ENCODE measurements around the gene ARHGAP6.

Gene ARHGAP6

GRCh38 chrX:11445540-11445939, 220.2 kb downstream of the ARHGAP6 start:
- no peak for TF ChIP-seq FOXP2 (optimal IDR thresholded peaks at IDR 0.05; ENCODE audit: control extremely low read depth, extremely low read length, insufficient read depth)
- no peak for TF ChIP-seq EZH2 (IDR thresholded peaks at IDR 0.05)
- TF ChIP-seq POLR2AphosphoS5 (IDR thresholded peaks at IDR 0.05; ENCODE audit: borderline replicate concordance, low read depth, low read length), result no peak
- DNase-seq (ENCODE audit: low read depth, low spot score), result no peak
- H3K9ac ChIP-seq (ENCODE audit: insufficient read length), result no peak overlapping the region
- no peak overlapping the region for H3K4me3 ChIP-seq
- H3K36me3 ChIP-seq (ENCODE audit: insufficient read depth, low read length), result no peaks in the 10 kb centered on the region
- no peak overlapping the region for H3K27ac ChIP-seq
- H3K9me3 ChIP-seq (ENCODE audit: low read depth, low read length), result no peaks in the 10 kb centered on the region

GRCh38 chrX:11444052-11444451, 221.7 kb downstream of the ARHGAP6 start:
- TF ChIP-seq EZH2 (IDR thresholded peaks at IDR 0.05) (no peak), POLR2AphosphoS5 (IDR thresholded peaks at IDR 0.05; ENCODE audit: borderline replicate concordance, low read depth, low read length) (no peak), FOXP2 (optimal IDR thresholded peaks at IDR 0.05; ENCODE audit: control extremely low read depth, extremely low read length, insufficient read depth) (no peak)
- H3K4me3 ChIP-seq, result no peak overlapping the region
- no peak overlapping the region for H3K27ac ChIP-seq
- no peak overlapping the region for H3K9ac ChIP-seq (ENCODE audit: insufficient read length)
- no peaks in the 10 kb centered on the region for H3K9me3 ChIP-seq (ENCODE audit: low read depth, low read length)
- no peaks in the 10 kb centered on the region for H3K36me3 ChIP-seq (ENCODE audit: insufficient read depth, low read length)
- no peak for DNase-seq (ENCODE audit: low read depth, low spot score)

GRCh38 chrX:11439846-11440245, 225.9 kb downstream of the ARHGAP6 start:
- Histone ChIP-seq H3K27ac (no peak overlapping the region), H3K9me3 (ENCODE audit: low read depth, low read length) (no peaks in the 10 kb centered on the region), H3K36me3 (ENCODE audit: insufficient read depth, low read length) (no peaks in the 10 kb centered on the region), H3K4me3 (no peak overlapping the region), H3K9ac (ENCODE audit: insufficient read length) (no peak overlapping the region)
- no peak for DNase-seq (ENCODE audit: low read depth, low spot score)
- TF ChIP-seq EZH2 (IDR thresholded peaks at IDR 0.05) (no peak), POLR2AphosphoS5 (IDR thresholded peaks at IDR 0.05; ENCODE audit: borderline replicate concordance, low read depth, low read length) (no peak), FOXP2 (optimal IDR thresholded peaks at IDR 0.05; ENCODE audit: control extremely low read depth, extremely low read length, insufficient read depth) (no peak)

GRCh38 chrX:11438767-11439166, 227.0 kb downstream of the ARHGAP6 start:
- no peak for TF ChIP-seq EZH2 (IDR thresholded peaks at IDR 0.05)
- no peak for TF ChIP-seq FOXP2 (optimal IDR thresholded peaks at IDR 0.05; ENCODE audit: control extremely low read depth, extremely low read length, insufficient read depth)
- TF ChIP-seq POLR2AphosphoS5 (IDR thresholded peaks at IDR 0.05; ENCODE audit: borderline replicate concordance, low read depth, low read length), result no peak
- Histone ChIP-seq H3K9me3 (ENCODE audit: low read depth, low read length) (no peaks in the 10 kb centered on the region), H3K9ac (ENCODE audit: insufficient read length) (no peak overlapping the region), H3K36me3 (ENCODE audit: insufficient read depth, low read length) (no peaks in the 10 kb centered on the region), H3K4me3 (no peak overlapping the region), H3K27ac (no peak overlapping the region)
- no peak for DNase-seq (ENCODE audit: low read depth, low spot score)

- TF ChIP-seq FOXP2 (optimal IDR thresholded peaks at IDR 0.05; ENCODE audit: control extremely low read depth, extremely low read length, insufficient read depth) (no peak), EZH2 (IDR thresholded peaks at IDR 0.05) (no peak), POLR2AphosphoS5 (IDR thresholded peaks at IDR 0.05; ENCODE audit: borderline replicate concordance, low read depth, low read length) (no peak)
- Histone ChIP-seq H3K9me3 (ENCODE audit: low read depth, low read length) (no peaks in the 10 kb centered on the region), H3K36me3 (ENCODE audit: insufficient read depth, low read length) (no peaks in the 10 kb centered on the region), H3K27ac (no peak overlapping the region), H3K4me3 (peak overlapping the region; percentile 53), H3K9ac (ENCODE audit: insufficient read length) (no peak overlapping the region)
- DNase-seq (ENCODE audit: low read depth, low spot score), result no peak
Observed at GRCh38 chrX:11438380-11438723, 227.4 kb downstream of the ARHGAP6 start.

- Histone ChIP-seq H3K36me3 (ENCODE audit: insufficient read depth, low read length) (no peaks in the 10 kb centered on the region), H3K4me3 (peak overlapping the region; percentile 53), H3K27ac (no peak overlapping the region), H3K9me3 (ENCODE audit: low read depth, low read length) (no peaks in the 10 kb centered on the region), H3K9ac (ENCODE audit: insufficient read length) (no peak overlapping the region)
- TF ChIP-seq FOXP2 (optimal IDR thresholded peaks at IDR 0.05; ENCODE audit: control extremely low read depth, extremely low read length, insufficient read depth), result no peak
- DNase-seq (ENCODE audit: low read depth, low spot score), result no peak
Observed at GRCh38 chrX:11437642-11438379, 227.9 kb downstream of the ARHGAP6 start.

GRCh38 chrX:11435568-11435967, 230.2 kb downstream of the ARHGAP6 start:
- Histone ChIP-seq H3K9ac (ENCODE audit: insufficient read length) (no peak overlapping the region), H3K4me3 (no peak overlapping the region), H3K27ac (no peak overlapping the region), H3K36me3 (ENCODE audit: insufficient read depth, low read length) (no peaks in the 10 kb centered on the region), H3K9me3 (ENCODE audit: low read depth, low read length) (no peaks in the 10 kb centered on the region)
- TF ChIP-seq POLR2AphosphoS5 (IDR thresholded peaks at IDR 0.05; ENCODE audit: borderline replicate concordance, low read depth, low read length), result no peak
- TF ChIP-seq FOXP2 (optimal IDR thresholded peaks at IDR 0.05; ENCODE audit: control extremely low read depth, extremely low read length, insufficient read depth), result no peak
- TF ChIP-seq EZH2 (IDR thresholded peaks at IDR 0.05), result no peak
- DNase-seq (ENCODE audit: low read depth, low spot score), result no peak

GRCh38 chrX:11434607-11435006, 231.1 kb downstream of the ARHGAP6 start:
- Histone ChIP-seq H3K36me3 (ENCODE audit: insufficient read depth, low read length) (no peaks in the 10 kb centered on the region), H3K9me3 (ENCODE audit: low read depth, low read length) (no peaks in the 10 kb centered on the region), H3K27ac (no peak overlapping the region), H3K9ac (ENCODE audit: insufficient read length) (no peak overlapping the region), H3K4me3 (no peak overlapping the region)
- no peak for DNase-seq (ENCODE audit: low read depth, low spot score)
- no peak for TF ChIP-seq EZH2 (IDR thresholded peaks at IDR 0.05)
- no peak for TF ChIP-seq POLR2AphosphoS5 (IDR thresholded peaks at IDR 0.05; ENCODE audit: borderline replicate concordance, low read depth, low read length)
- no peak for TF ChIP-seq FOXP2 (optimal IDR thresholded peaks at IDR 0.05; ENCODE audit: control extremely low read depth, extremely low read length, insufficient read depth)

GRCh38 chrX:11431786-11432185, 233.9 kb downstream of the ARHGAP6 start:
- TF ChIP-seq FOXP2 (optimal IDR thresholded peaks at IDR 0.05; ENCODE audit: control extremely low read depth, extremely low read length, insufficient read depth), result no peak
- no peak for TF ChIP-seq POLR2AphosphoS5 (IDR thresholded peaks at IDR 0.05; ENCODE audit: borderline replicate concordance, low read depth, low read length)
- no peak for TF ChIP-seq EZH2 (IDR thresholded peaks at IDR 0.05)
- H3K27ac ChIP-seq, result no peak overlapping the region
- no peaks in the 10 kb centered on the region for H3K9me3 ChIP-seq (ENCODE audit: low read depth, low read length)
- H3K4me3 ChIP-seq, result no peak overlapping the region
- no peak overlapping the region for H3K9ac ChIP-seq (ENCODE audit: insufficient read length)
- no peak for DNase-seq (ENCODE audit: low read depth, low spot score)
- no peaks in the 10 kb centered on the region for H3K36me3 ChIP-seq (ENCODE audit: insufficient read depth, low read length)

Measured in SK-N-MC (cell line).